Stimulated activated CD8-positive, alpha-beta memory T cell treated with anti-CD3 and anti-CD28 coated beads, Interleukin-12 subunit alpha, Interleukin-12 subunit beta, amount 100 ng/mL, for 24 hours (primary cell): ENCODE measurements around the gene POC1A.

ENCODE experiments used
- DNase-seq: peaks from one replicate; pipeline ENCODE4 v3.0.0-alpha.2; 2020; ENCODE audit errors: extremely low read depth

The POC1A gene

DNA sequence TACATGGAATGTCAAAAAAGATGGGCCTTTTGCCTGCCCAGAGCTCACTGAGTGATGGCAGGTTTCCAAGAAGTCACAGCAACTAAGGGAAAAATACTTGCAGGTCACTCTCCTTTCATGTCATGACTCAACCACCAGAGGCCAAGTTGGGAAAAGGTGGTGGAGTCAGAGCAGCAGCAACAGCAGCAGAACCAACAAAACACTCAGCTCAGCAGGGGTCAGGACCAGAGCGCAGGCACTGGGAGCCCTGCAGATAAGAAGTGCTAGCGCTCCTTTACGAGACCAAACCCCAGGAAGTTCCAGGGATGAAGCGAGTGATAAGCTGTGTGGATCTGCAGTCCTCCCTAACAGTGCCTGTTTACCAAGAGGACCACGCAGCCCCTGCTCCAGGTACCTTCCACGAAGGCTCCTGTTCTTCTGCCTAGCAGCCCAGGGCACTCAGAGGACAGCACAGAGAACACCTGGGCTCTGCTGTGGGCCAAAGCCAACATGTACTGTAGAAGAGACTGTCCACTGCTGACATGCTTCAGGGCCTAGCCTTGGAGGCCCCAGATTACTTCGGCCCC lies 26.0 kb downstream of the POC1A start:
- DNase-seq: no peak

- no peak for DNase-seq
Observed at GRCh38 chr3:52126500-52126899, 27.7 kb downstream of the POC1A start.

DNA sequence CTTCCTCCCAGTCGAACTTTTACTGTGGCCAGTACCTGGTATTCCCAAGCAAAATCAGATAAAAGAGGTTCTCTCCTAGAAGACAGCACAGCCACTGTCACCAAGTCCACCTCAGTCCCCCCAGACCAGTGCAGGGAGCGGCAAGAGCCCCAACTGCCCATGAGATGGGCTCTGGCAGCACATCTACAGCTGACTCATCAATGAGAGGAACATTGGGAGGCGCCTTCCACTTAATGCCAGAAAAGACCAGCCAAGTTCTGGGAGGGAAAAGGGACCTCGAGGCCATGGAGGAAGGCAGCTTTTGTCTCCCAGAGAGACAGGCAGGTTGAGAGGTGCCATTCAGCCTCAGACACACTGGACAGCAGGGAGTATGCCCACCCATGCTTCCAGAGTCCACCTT lies 28.2 kb downstream of the POC1A start:
- no peak for DNase-seq

- no peak for DNase-seq
Observed at GRCh38 chr3:52124766-52125165, 29.5 kb downstream of the POC1A start.

DNA sequence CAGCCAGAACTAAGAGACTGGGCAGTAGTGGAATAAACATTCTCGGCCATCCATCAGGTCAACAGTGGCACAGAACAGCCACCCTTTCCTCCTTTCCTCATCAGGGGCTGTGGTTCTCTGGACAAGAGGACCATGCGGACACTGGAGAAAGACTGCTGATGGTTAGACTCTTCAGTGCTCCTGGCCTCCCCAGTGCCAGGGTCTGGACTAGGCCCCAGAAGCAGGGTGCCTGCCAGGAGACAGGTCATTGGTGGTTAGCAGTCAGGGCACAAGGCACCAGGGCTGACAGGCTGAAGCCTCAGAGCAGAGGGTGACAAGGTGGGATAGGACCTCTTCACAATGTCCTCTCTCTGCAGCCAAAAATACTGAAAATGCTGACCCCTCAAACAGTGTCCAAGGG lies 30.1 kb downstream of the POC1A start:
- DNase-seq: no peak

GRCh38 chr3:52123106-52123725 lies 31.0 kb downstream of the POC1A start:
- peak; percentile 20 for DNase-seq

- no peak for DNase-seq
Observed at GRCh38 chr3:52122491-52122890, 31.7 kb downstream of the POC1A start.

GRCh38 chr3:52121813-52122212 lies 32.4 kb downstream of the POC1A start:
- DNase-seq: no peak

DNA sequence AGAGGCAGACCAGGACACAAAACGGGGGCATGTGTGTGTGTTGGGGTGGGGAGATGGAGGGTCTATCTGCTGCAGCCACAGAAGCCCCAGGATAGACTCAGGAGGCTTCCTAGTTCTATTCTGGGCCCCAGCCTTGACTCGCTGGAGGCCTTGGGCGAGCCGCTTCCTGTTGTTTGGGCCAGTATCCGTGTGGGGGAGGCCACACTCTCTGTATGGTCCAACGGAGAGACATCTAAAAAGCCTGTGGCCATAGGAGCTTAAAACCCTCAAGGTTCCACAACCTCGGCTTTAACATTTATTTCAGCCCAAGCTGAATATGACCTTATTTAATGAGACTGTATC lies 32.8 kb downstream of the POC1A start:
- DNase-seq: no peak

- DNase-seq: no peak
Observed at GRCh38 chr3:52120556-52121463, 33.4 kb downstream of the POC1A start.

GRCh38 chr3:52119826-52120225 lies 34.4 kb downstream of the POC1A start:
- no peak for DNase-seq

GRCh38 chr3:52119099-52119498 lies 35.1 kb downstream of the POC1A start:
- DNase-seq: no peak

DNA sequence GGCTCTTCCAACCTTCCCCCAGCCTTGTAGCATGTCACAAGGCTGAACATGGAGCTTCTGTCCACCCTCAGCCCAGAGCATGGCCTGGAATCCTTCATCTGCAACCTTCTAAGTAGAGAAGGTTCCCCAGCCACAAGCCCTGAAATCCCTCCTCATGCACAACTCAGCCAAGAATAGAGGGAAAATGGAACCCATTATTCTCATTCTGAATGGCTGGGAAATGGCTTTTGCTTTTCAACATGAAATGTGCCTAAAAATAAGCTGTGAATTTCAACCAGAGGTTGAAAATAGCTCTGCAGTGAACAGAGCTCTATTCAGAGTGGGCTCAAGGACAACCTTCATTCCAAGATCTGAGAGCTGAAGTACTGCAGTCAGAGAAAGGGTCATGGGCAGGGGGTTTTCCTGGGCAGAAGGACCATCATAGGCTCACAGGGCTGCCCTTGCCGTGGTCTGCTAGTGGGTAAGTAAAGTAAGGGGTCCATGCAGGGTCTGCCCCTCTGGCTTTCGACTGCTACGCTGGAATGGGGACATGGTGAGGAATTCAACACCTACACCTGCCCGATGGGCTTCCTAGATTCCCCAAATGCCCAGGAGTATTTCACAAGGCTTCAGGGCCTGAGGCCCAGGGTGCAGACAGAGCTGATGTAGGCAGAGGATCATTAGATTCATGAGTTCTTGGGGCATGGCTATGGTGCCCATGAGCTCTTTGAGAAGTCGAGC lies 35.9 kb downstream of the POC1A start:
- no peak for DNase-seq

- DNase-seq: no peak
Observed at GRCh38 chr3:52117537-52117936, 36.7 kb downstream of the POC1A start.

DNA sequence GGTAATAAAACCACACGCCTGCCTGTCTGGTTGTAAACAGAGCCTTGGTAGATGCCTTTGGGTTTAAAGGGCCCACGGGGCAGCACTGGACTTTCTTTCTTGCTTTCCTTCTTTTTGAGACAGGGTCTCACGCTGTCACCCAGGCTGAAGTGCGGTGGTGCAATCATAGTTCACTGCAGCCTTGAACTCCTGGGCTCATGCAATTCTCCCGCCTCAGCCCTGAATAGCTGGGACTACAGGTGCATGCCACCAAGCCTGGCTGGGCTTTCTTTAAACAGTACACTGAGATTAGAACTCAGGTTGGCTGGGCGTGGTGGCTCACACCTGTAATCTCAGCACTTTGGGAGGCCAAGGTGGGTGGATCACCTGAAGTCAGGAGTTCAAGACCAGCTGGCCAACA lies 42.2 kb downstream of the POC1A start:
- no peak for DNase-seq

DNA sequence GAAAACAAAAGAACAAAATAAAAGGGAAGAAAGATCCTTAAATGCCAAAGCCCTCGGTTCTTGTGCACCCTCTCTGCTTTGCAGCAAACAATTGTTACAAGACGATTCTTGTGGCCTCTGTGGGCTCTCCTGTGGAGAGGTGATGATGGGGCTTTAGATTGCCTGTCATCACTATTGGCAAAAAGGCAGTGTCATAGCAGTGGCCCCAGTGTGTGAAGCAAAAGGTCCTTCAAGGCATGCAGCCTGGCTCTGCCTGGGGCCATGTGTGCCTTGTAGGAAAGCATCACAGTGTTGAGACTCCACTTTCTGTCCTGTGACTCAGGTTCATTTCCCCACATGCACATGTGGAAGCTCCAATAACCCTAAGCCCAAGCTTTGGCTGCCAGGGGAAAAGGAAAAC lies 43.7 kb downstream of the POC1A start:
- no peak for DNase-seq

GRCh38 chr3:52109611-52110301 lies 44.5 kb downstream of the POC1A start:
- no peak for DNase-seq

DNA sequence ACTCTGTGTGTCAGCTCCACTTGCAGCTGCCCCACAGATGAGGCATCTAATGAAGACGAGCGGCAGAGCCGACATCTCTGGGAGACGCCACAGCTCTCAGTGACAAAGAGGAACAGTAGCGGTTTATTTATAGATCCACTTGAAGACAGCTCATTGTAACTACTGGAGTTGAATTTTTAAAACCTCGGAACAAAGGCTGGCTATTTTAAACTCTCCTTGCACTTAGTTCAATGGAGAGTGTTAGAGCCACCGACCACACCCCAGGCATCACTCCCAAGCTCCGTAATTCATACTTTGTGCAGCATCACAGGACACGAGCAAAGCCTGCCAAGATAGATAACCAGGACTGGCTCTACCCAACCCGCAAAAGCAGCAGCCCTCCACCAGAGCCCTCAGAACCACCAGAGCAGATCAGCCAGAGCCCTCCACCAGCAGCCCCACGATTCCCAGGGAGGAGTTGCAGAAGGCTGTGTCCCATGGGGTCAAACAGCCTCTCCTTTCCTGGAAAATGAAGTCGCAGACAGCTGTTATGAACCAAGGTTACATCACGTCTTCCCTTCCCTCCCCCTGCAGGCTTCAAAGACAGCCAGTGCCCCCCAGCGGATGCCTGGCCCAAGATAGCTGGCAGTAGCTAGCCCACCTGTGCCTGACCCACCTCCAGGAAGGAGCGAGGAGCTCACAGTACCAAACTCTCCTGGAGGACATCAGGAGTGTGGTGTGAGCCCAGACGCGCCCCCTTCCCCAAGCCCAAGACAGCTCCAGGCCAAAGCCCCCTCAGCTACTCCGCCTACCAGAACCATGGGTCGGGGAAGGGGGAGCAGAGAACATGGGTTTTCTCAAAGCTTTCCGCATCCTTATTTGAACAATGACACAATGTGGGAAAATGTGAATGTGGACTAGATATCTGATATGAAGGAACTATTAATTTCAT lies 45.7 kb downstream of the POC1A start:
- no peak for DNase-seq

DNA sequence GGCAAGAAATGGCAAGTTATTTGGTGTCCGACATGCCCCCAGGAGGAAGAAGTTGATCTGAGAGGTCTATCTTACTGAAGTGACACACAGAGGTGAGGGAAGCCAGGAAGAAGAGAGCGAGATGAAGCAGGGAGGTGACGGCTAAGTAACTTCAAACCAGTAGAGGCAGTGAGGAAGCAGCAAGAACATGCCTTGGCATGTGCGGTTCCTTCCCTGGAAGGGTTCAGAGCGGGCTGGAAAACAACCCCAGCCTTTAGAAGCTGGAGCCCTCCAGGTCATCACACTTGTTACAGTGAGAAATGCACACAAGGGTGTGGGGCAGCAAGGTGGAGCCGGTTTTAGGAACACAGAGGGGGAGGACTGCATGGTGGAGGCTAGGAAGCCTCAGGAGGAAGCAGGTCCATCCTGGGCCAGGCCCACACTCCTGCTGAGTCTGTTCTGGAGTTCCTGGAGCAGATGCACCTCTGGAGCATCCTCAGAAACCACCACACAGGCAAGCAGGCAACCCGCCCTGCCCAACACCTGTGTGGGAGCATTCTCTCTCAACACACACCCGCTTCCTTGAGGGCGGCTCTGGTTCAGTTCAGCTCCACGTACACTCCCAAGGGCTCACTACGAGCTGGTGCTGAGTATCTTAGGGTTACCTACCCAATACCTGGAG lies 47.1 kb downstream of the POC1A start:
- no peak for DNase-seq
